Tibial nerve (tissue), 4 donors: ENCODE data around the gene LIMD2. TPM values are rescaled to one million over a fixed set of nuclear protein-coding genes. Genes with fewer than 3 reads are reported as not detected.

ENCODE experiments used
- DNase-seq, 2 donors: peaks; one replicate each; pipeline ENCODE4 v3.0.0-alpha.2; 2019; ENCODE audit warnings: low spot score in 2 of 2
- H3K27ac ChIP-seq, 4 donors: fragments of 200-600 bp; sonication (generic) in 3 of 4; one replicate each; pipeline ENCODE4 v1.5.1; 2017 to 2019; ENCODE audit warnings: mild to moderate bottlenecking in 1 of 4
- H3K27me3 ChIP-seq, 2 donors: fragments of 200-600 bp; sonication (generic) in 1 of 2; one replicate each; pipeline versions ENCODE4 v1.5.1 to v1.6.0; 2017 to 2019
- H3K36me3 ChIP-seq, 3 donors: fragments of 200-600 bp; sonication (generic); one replicate each; pipeline ENCODE4 v1.5.1; 2018 to 2019
- H3K4me1 ChIP-seq, 4 donors: fragments of 200-600 bp; sonication (generic) in 3 of 4; one replicate each; pipeline ENCODE4 v1.5.1; 2017 to 2019
- H3K4me3 ChIP-seq, 4 donors: fragments of 200-600 bp; sonication (generic) in 3 of 4; one replicate each; pipeline ENCODE4 v1.5.1; 2017 to 2019; ENCODE audit warnings: mild to moderate bottlenecking in 1 of 4, moderate library complexity in 1 of 4
- H3K9me3 ChIP-seq, 4 donors: fragments of 200-600 bp; sonication (generic) in 3 of 4; one replicate each; pipeline ENCODE4 v1.5.1; 2017 to 2019
- EP300 ChIP-seq, 2 donors: sonication (generic); formaldehyde crosslinking; IDR thresholded peaks; one replicate each; pipeline ENCODE4 v1.6.1; 2017; ENCODE audit warnings: antibody characterized with exemption in 2 of 2, mild to moderate bottlenecking in 1 of 2
- POLR2A ChIP-seq, 2 donors: fragments of 450-650 bp; IDR thresholded peaks; one replicate each; pipeline ENCODE4 v1.6.1; 2017; ENCODE audit warnings: antibody characterized with exemption in 2 of 2, mild to moderate bottlenecking in 2 of 2, moderate library complexity in 2 of 2
- WGBS, 2 donors: methylation state at CpG; one replicate each; pipeline ENCODE4 v1.1.5; 2018; 5-methylcytosine and 5-hydroxymethylcytosine counted together
- total RNA-seq, 4 donors: library from RNA; depleted of rRNA; stranded (reverse); fragments of >200 nt; gene quantifications; one replicate each; pipeline ENCODE4 v1.1.0, GENCODE V29; 2016
- TF ChIP-seq, protein P1 (sequence below), 5 experiments: fragments of 200-600 bp in 3 of 5; fragments of 450-650 bp in 2 of 5; sonication (generic) in 3 of 5; IDR thresholded peaks; one replicate each; pipeline ENCODE4 v1.5.1; 2016 to 2019; ENCODE audit warnings: antibody characterized with exemption in 5 of 5, mild to moderate bottlenecking in 3 of 5, moderate library complexity in 2 of 5

LIMD2 gene
- total RNA-seq, 4 donors from 2014 or later = 7.5 to 40.2 (median 25.2) TPM

DNA sequence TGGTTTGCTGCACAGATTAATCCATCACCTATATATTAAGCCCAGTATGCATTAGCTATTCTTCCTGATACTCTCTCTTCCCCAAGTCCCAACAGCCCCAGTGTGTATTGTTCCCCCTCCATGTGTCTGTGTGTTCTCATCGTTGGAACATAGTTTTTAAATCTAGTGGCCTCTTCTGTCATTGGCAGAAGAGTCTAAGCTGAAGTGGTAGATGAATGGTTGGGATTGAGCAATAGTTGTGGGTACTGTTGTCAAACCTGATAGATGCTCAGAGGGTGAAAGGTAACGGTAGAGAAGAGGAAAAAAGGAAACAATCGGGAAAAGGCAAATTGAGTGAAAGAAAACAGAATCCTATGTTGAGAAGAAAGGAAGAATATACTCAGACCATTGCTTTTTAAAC lies 47.8 kb downstream of the LIMD2 start:
- TF ChIP-seq, protein P1, sequence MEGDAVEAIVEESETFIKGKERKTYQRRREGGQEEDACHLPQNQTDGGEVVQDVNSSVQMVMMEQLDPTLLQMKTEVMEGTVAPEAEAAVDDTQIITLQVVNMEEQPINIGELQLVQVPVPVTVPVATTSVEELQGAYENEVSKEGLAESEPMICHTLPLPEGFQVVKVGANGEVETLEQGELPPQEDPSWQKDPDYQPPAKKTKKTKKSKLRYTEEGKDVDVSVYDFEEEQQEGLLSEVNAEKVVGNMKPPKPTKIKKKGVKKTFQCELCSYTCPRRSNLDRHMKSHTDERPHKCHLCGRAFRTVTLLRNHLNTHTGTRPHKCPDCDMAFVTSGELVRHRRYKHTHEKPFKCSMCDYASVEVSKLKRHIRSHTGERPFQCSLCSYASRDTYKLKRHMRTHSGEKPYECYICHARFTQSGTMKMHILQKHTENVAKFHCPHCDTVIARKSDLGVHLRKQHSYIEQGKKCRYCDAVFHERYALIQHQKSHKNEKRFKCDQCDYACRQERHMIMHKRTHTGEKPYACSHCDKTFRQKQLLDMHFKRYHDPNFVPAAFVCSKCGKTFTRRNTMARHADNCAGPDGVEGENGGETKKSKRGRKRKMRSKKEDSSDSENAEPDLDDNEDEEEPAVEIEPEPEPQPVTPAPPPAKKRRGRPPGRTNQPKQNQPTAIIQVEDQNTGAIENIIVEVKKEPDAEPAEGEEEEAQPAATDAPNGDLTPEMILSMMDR (IDR thresholded peaks at IDR 0.05) = no peak
- no peak for TF ChIP-seq POLR2A (IDR thresholded peaks at IDR 0.05)
- TF ChIP-seq EP300 (IDR thresholded peaks at IDR 0.05) = no peak

DNA sequence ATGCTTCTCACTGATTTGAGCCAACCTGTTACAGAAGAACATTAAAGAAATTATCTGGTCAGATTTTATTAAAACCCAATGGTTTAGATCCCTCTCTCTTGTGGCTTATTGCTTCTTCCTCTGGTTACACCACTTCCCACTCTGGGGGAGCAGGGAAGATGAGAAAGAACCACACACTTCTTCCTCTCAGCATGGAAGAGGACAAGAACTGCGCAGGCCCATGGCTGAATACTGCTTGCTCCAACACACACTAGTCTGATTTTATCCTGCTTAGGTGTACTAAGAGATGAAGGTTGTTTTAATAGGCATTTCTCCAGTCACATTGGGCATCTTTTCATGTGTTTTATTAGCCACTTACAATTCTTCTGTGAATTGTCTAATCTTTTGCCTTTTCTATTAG lies 50.1 kb downstream of the LIMD2 start:
- no peak overlapping the region for H3K27ac ChIP-seq
- no peak overlapping the region for H3K4me3 ChIP-seq
- peaks cover 0 to 78% (median 9%) of the 10 kb centered on the region in 3 donors for H3K36me3 ChIP-seq
- 86% methylated on average over 1 of the region's 1 CpG for WGBS, 2 donors
- H3K9me3 ChIP-seq = no peaks in the 10 kb centered on the region
- H3K4me1 ChIP-seq = peaks cover 0 to 36% (median 10%) of the 10 kb centered on the region in 4 donors
- no peak for DNase-seq
- no peaks in the 10 kb centered on the region for H3K27me3 ChIP-seq
- TF ChIP-seq, protein P1 (IDR thresholded peaks at IDR 0.05) = no peak
- peak in 1 of 2 donors; percentile 36 for TF ChIP-seq EP300 (IDR thresholded peaks at IDR 0.05)

More for the DNA sequence above, 47.8 kb downstream of the LIMD2 start:
- peaks cover 2 to 88% (median 9%) of the 10 kb centered on the region in 3 donors for H3K36me3 ChIP-seq
- 74 to 77% methylated on average over 3 of the region's 3 CpGs for WGBS, 2 donors
- no peaks in the 10 kb centered on the region for H3K9me3 ChIP-seq
- no peak overlapping the region for H3K27ac ChIP-seq
- no peaks in the 10 kb centered on the region for H3K27me3 ChIP-seq
- H3K4me3 ChIP-seq = no peak overlapping the region
- DNase-seq = no peak
- H3K4me1 ChIP-seq = peaks cover 0 to 21% (median 3%) of the 10 kb centered on the region in 4 donors

DNA sequence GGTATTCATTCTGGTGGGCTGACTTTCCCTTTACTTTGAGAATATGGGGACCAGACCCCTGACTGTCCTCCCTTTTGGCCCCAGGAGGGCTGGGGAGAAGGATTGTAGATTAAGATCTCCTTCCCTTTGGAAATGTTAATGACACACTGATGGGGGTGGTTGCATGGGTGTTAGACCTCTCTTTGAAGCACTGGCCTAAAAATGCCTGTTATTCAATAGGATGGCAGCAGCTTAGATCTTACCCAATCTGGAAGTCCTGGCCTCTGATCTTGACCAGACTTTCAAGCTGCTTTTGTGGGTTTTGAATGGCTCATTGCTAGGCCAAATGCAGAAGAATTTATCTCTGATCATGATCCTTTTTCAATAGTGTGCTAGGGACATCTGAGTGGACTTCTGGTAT lies 52.0 kb downstream of the LIMD2 start:
- Histone ChIP-seq H3K27ac (no peak overlapping the region), H3K9me3 (no peaks in the 10 kb centered on the region), H3K4me3 (no peak overlapping the region), H3K27me3 (no peaks in the 10 kb centered on the region), H3K36me3 (peaks cover 0 to 72% (median 0%) of the 10 kb centered on the region in 3 donors), H3K4me1 (peaks cover 0 to 47% (median 10%) of the 10 kb centered on the region in 4 donors)
- DNase-seq = no peak
- TF ChIP-seq, protein P1 (IDR thresholded peaks at IDR 0.05) = no peak
- TF ChIP-seq POLR2A (IDR thresholded peaks at IDR 0.05) = no peak
- TF ChIP-seq EP300 (IDR thresholded peaks at IDR 0.05) = no peak

DNA sequence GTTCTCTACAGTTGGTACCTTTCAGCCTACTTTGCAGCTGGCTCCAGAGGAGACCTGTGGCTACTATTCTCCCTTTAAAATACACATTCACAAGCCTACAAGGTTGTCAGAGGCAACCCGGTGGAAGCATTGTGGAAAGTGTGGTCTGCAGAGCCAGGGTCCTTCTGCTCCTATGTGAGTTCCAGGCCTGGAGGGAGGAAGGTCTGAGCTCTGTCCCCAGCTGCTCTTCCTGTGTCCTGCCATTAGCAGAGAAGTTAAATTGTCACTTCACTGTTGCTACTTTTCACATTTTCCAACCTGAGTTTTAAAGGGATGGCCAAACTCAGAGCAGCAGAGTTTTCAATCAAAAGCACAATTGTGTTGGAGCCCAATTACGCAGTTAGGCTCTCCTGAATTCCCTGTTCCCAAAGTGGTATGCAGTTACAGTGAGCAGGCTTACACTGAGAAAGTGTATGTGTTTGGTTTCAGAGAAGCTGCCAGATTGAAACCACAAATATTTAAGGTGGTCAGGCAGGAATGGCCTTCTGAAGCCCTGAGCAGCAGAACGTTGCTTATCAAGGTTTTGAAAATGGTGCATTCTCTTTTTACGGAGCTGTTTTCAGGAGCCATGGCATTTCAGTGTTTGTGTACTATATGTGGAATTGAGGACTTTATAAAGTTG lies 52.7 kb downstream of the LIMD2 start:
- Histone ChIP-seq H3K9me3 (no peaks in the 10 kb centered on the region), H3K27me3 (no peaks in the 10 kb centered on the region), H3K4me3 (no peak overlapping the region), H3K36me3 (peaks cover 0 to 65% (median 0%) of the 10 kb centered on the region in 3 donors), H3K27ac (no peak overlapping the region), H3K4me1 (peaks cover 0 to 47% (median 10%) of the 10 kb centered on the region in 4 donors)
- no peak for TF ChIP-seq EP300 (IDR thresholded peaks at IDR 0.05)
- TF ChIP-seq, protein P1 (IDR thresholded peaks at IDR 0.05) = no peak
- TF ChIP-seq POLR2A (IDR thresholded peaks at IDR 0.05) = no peak
- WGBS, 2 donors = 61 to 67% methylated on average over 4 of the region's 4 CpGs
- no peak for DNase-seq

DNA sequence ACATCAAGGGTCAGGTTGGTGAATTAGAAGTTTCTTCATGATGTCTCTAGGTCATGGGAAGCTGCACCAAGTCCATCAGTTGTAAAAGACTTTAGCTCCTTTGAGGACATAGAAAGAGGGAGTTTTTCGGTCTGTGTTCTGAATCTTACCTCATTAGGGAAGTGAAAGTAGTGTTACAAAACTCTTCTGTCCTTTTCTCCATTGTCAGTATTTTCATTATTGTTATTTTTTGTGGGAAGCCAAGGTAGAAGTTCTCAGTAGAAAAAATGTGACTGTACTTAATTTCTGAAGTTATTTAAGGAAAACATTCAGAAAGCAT lies 53.5 kb downstream of the LIMD2 start:
- no peak overlapping the region for H3K4me3 ChIP-seq
- TF ChIP-seq POLR2A (IDR thresholded peaks at IDR 0.05) (no peak), EP300 (IDR thresholded peaks at IDR 0.05) (peak in 1 of 2 donors; percentile 33)
- no peak overlapping the region for H3K27ac ChIP-seq
- 78 to 82% methylated on average over 1 of the region's 1 CpG for WGBS, 2 donors
- H3K36me3 ChIP-seq = peaks cover 0 to 65% (median 0%) of the 10 kb centered on the region in 3 donors
- no peak for DNase-seq
- H3K9me3 ChIP-seq = no peaks in the 10 kb centered on the region
- peaks cover 0 to 47% (median 10%) of the 10 kb centered on the region in 4 donors for H3K4me1 ChIP-seq
- no peaks in the 10 kb centered on the region for H3K27me3 ChIP-seq

Other genes starting within 250 kb of the LIMD2 start
- gene ACE, start 223.1 kb downstream of the LIMD2 start, total RNA-seq = 10 to 100 TPM in 2 of 4 donors, 1 to 10 TPM in 2; 7.5 to 35.3 (median 14.1) TPM
- not detected for gene KCNH6, start 176.8 kb downstream of the LIMD2 start, total RNA-seq
- 10 to 100 TPM; 25.5 to 33.3 (median 28.2) TPM for gene DCAF7, start 149.6 kb downstream of the LIMD2 start, total RNA-seq
- 10 to 100 TPM in 3 of 4 donors, 1 to 10 TPM in 1; 9.8 to 18.0 (median 13.3) TPM for gene TACO1, start 99.2 kb downstream of the LIMD2 start, total RNA-seq
- gene MAP3K3, start 77.7 kb downstream of the LIMD2 start, total RNA-seq = 100 to 1,000 TPM in 1 of 4 donors, 10 to 100 TPM in 3; 62.8 to 107 (median 71.7) TPM
- gene STRADA, start 41.7 kb upstream of the LIMD2 start, total RNA-seq = 10 to 100 TPM; 38.0 to 45.8 (median 43.2) TPM
- 10 to 100 TPM; 43.7 to 62.0 (median 51.0) TPM for gene CCDC47, start 73.5 kb upstream of the LIMD2 start, total RNA-seq
- gene DDX42, start 74.0 kb upstream of the LIMD2 start, total RNA-seq = 100 to 1,000 TPM; 106 to 154 (median 123) TPM
- 100 to 1,000 TPM in 2 of 4 donors, 10 to 100 TPM in 2; 62.1 to 116 (median 103) TPM for gene PSMC5, start 127.3 kb upstream of the LIMD2 start, total RNA-seq
- 10 to 100 TPM; 32.8 to 69.3 (median 43.2) TPM for gene FTSJ3, start 127.5 kb upstream of the LIMD2 start, total RNA-seq
- gene SMARCD2, start 142.6 kb upstream of the LIMD2 start, total RNA-seq = 100 to 1,000 TPM; 241 to 402 (median 302) TPM
- not detected for gene CSH2, start 173.6 kb upstream of the LIMD2 start, total RNA-seq
- gene GH2, start 181.8 kb upstream of the LIMD2 start, total RNA-seq = not detected
- gene CSH1, start 196.4 kb upstream of the LIMD2 start, total RNA-seq = not detected
- not detected for gene CSHL1, start 211.1 kb upstream of the LIMD2 start, total RNA-seq
- gene GH1, start 218.7 kb upstream of the LIMD2 start, total RNA-seq = not detected
- gene CD79B, start 232.2 kb upstream of the LIMD2 start, total RNA-seq = 10 to 100 TPM in 2 of 4 donors, 1 to 10 TPM in 2; 8.6 to 10.9 (median 9.9) TPM